Central memory CD4-positive, alpha-beta T cell (primary cell): ENCODE results near the gene CLEC4F.
"Not testable (repeated sequence)": the region's sequence is repeated elsewhere in the genome, so short reads cannot be mapped to it uniquely, and the experiment has no call there.

Experiments used
- DNase-seq: peaks from one replicate; pipeline ENCODE4 v3.0.0; 2022

Gene CLEC4F

GRCh38 chr2:70823249-70823648, 2.9 kb upstream of the CLEC4F start:
- DNase-seq: no peak

- DNase-seq: no peak
These were observed 2.4 kb upstream of the CLEC4F start for GRCh38 chr2:70822843-70823242.

GRCh38 chr2:70817284-70817954, 3.0 kb downstream of the CLEC4F start:
- no peak for DNase-seq

GRCh38 chr2:70816726-70817125, 3.7 kb downstream of the CLEC4F start:
- DNase-seq: no peak

GRCh38 chr2:70808983-70809958, 11.1 kb downstream of the CLEC4F start:
- no peak for DNase-seq

GRCh38 chr2:70807828-70808118, 12.6 kb downstream of the CLEC4F start:
- DNase-seq: no peak

- DNase-seq: no peak
These were observed 13.1 kb downstream of the CLEC4F start for GRCh38 chr2:70807102-70807827.

GRCh38 chr2:70806620-70807019, 13.8 kb downstream of the CLEC4F start:
- no peak for DNase-seq

GRCh38 chr2:70806013-70806412, 14.4 kb downstream of the CLEC4F start:
- no peak for DNase-seq

- DNase-seq: no peak
These were observed 18.7 kb downstream of the CLEC4F start for GRCh38 chr2:70801607-70802263.

- no peak for DNase-seq
These were observed 20.7 kb downstream of the CLEC4F start for GRCh38 chr2:70799706-70800105.

GRCh38 chr2:70797996-70798395, 22.4 kb downstream of the CLEC4F start:
- DNase-seq: not testable (repeated sequence)

- no peak for DNase-seq
These were observed 22.9 kb downstream of the CLEC4F start for GRCh38 chr2:70797506-70797905.

GRCh38 chr2:70796262-70796661, 24.1 kb downstream of the CLEC4F start:
- no peak for DNase-seq

GRCh38 chr2:70795164-70795995, 25.0 kb downstream of the CLEC4F start:
- no peak for DNase-seq

- DNase-seq: no peak
These were observed 26.9 kb downstream of the CLEC4F start for GRCh38 chr2:70793450-70793849.

- DNase-seq: no peak
These were observed 30.1 kb downstream of the CLEC4F start, which contains the start of gene FIGLA for GRCh38 chr2:70790136-70790828. Gene FIGLA, minus strand, starts transcription at chr2:70790643. Its CDS starts 5 bp downstream, at chr2:70790638.

- peak; percentile 13 for DNase-seq
These were observed 30.9 kb downstream of the CLEC4F start for GRCh38 chr2:70789304-70790135.

- DNase-seq: no peak
These were observed 35.1 kb downstream of the CLEC4F start for GRCh38 chr2:70785137-70785911.
